ENCODE data around the gene FNBP1L. TPM values are rescaled to one million over a fixed set of nuclear protein-coding genes. Genes with fewer than 3 reads are reported as not detected.
A peak's percentile ranks its signal among the peaks of the same experiment; 100 is the strongest.

The FNBP1L gene
- total RNA-seq, 1 experiment from 2014 or later: 14.9 TPM

- DNase-seq (ENCODE audit: low spot score): no peak
These were observed 85.0 kb downstream of the FNBP1L start for GRCh38 chr1:93532780-93533378.

GRCh38 chr1:93533677-93534076, 85.8 kb downstream of the FNBP1L start:
- DNase-seq (ENCODE audit: low spot score): no peak

- DNase-seq (ENCODE audit: low spot score): no peak
These were observed 89.5 kb downstream of the FNBP1L start for GRCh38 chr1:93537396-93537795.

- DNase-seq (ENCODE audit: low spot score): no peak
These were observed 90.0 kb downstream of the FNBP1L start for GRCh38 chr1:93537924-93538323.

- no peak for DNase-seq (ENCODE audit: low spot score)
These were observed 93.1 kb downstream of the FNBP1L start for GRCh38 chr1:93541045-93541444.

GRCh38 chr1:93542398-93542797, 94.5 kb downstream of the FNBP1L start:
- DNase-seq (ENCODE audit: low spot score): no peak

- DNase-seq (ENCODE audit: low spot score): no peak
These were observed 98.4 kb downstream of the FNBP1L start for GRCh38 chr1:93546162-93546863.

- DNase-seq (ENCODE audit: low spot score): no peak
These were observed 101.2 kb downstream of the FNBP1L start for GRCh38 chr1:93549131-93549530.

- DNase-seq (ENCODE audit: low spot score): no peak
These were observed 101.9 kb downstream of the FNBP1L start for GRCh38 chr1:93549811-93550210.

GRCh38 chr1:93552741-93553455, 105.0 kb downstream of the FNBP1L start:
- no peak for DNase-seq (ENCODE audit: low spot score)

GRCh38 chr1:93553886-93554490, 106.1 kb downstream of the FNBP1L start:
- DNase-seq (ENCODE audit: low spot score): peak; percentile 17

- no peak for DNase-seq (ENCODE audit: low spot score)
These were observed 107.3 kb downstream of the FNBP1L start for GRCh38 chr1:93554883-93555872.

- no peak for DNase-seq (ENCODE audit: low spot score)
These were observed 108.4 kb downstream of the FNBP1L start for GRCh38 chr1:93556291-93556690.

- DNase-seq (ENCODE audit: low spot score): no peak
These were observed 111.1 kb downstream of the FNBP1L start for GRCh38 chr1:93559045-93559444.

GRCh38 chr1:93559695-93560094, 111.8 kb downstream of the FNBP1L start:
- DNase-seq (ENCODE audit: low spot score): no peak

GRCh38 chr1:93565496-93566206, 117.7 kb downstream of the FNBP1L start:
- no peak for DNase-seq (ENCODE audit: low spot score)

- DNase-seq (ENCODE audit: low spot score): no peak
These were observed 118.3 kb downstream of the FNBP1L start for GRCh38 chr1:93566227-93566626.

GRCh38 chr1:93567255-93567918, 119.5 kb downstream of the FNBP1L start:
- DNase-seq (ENCODE audit: low spot score): no peak

GRCh38 chr1:93569489-93569888, 121.6 kb downstream of the FNBP1L start:
- no peak for DNase-seq (ENCODE audit: low spot score)

Data from H4 (cell line).